Activated CD8-positive, alpha-beta memory T cell treated with anti-CD3 and anti-CD28 coated beads for 48 hours (primary cell): ENCODE data around the gene NOP16.

Experiments
- DNase-seq, 3 experiments: peaks; one replicate each; pipeline ENCODE4 v3.0.0-alpha.2; 2020; ENCODE audit warnings: low read depth in 2 of 3, low spot score in 2 of 3

NOP16 gene

DNA sequence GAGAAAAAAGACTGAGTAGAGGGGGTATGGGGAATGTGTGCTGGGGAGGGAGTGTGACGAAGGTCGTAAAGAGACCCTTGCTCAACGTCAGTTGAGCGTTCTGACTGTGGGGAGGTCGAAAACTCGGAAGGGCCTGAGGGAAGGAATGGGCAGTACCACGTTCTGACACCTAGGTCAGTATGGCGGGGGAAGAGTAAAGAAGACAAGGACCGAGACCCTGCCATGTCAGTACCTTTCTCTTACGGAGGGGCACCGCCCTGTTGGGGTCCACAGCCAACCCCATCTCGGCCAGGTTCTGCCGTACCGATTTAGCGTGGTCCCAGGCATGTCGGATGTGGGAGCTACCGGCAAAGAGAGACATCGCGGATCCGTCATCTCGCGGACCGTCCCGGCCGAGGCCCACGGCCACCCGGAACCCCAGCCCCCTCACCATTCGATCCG, 375 bp downstream of the NOP16 start:
- DNase-seq = no peak

DNA sequence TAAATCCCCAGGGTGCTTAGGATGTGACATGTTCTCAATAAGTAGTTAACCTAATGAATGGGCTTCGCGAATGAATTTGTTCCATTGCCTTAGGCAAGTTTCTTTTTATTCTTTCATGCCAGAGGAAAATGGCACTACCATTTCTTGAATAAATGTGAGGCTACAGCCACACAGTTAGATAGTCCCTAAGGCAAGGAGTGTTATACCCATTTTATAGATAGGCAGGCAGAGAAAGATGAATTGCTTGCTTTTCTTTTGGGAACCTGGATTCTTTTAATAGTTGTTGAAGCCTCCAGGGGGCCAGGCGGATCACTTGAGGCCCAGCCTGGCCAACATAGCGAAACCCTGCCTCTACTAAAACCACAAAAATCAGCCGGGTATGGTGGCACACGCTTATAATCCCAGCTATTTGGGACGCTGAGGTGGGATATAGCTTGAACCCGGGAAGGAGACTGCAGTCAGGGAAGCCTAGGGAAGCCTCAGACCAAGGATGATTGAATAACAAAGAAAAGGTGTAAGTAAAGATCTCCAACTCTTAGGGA, 943 bp downstream of the NOP16 start:
- no peak for DNase-seq

DNA sequence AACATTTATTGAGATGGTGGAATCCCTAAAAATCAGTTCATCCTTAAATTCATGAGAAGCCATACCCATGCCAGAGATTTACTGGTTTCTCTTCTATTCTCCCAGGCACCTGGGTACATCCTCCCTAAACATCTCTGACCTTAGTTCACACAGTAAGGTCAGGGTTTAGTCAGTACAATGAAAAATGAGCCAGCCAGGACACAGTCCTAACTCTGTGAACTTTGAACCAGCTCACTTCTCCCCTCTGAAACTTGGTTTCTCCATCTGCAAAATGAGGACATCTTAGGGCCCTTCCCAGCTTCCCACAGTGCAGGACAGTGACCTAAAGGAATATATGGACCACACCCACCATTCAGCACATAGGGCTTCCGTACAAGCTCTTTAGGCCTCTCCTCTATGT, 1.9 kb downstream of the NOP16 start:
- no peak for DNase-seq

DNA sequence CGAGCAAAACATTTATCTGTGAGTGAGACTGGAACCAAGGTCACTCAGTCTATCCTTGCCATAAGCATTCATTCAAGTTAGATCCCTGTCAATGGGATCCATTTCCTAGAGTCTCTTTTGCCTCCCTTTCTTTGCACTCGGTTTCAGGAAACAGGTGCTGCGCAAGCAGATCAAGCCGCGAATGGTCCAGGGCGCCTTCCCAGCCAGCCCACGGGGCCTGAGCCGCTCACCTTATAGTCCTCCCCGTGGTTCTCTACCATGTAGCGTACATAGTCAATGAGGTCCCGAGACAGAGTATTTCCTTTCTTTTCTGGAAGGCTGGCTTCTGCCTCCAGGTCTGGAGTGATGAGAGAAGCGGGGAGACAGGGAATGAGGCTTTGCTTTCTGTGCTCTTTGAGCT, 3.4 kb downstream of the NOP16 start:
- DNase-seq = no peak

DNA sequence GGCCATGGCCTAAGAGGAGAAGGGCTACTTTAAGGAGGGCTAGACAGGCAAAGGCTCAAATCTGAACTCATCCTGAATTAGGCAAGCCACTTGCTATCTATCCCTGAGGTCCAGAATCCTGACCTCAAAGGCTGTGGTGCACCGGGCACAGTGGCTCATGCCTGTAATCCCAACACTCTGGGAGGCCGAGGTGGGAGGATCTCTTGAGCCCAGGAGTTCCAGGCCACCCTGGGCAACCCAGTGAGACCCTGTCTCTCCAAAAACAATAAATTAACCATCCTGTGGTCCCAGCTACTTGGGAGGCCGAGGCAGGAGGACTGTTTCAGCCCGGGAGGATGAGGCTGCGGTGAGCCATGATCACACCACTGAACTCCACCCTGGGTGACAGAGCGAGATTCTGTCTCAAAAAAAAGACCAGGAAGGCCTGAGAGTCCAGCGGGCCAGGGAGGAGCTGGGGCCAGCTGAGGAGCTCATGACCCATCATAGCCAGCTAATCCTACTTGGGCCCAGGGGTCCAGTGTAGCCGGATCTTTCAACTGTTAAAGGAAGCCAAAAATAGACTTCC, 4.0 kb downstream of the NOP16 start:
- no peak for DNase-seq

DNA sequence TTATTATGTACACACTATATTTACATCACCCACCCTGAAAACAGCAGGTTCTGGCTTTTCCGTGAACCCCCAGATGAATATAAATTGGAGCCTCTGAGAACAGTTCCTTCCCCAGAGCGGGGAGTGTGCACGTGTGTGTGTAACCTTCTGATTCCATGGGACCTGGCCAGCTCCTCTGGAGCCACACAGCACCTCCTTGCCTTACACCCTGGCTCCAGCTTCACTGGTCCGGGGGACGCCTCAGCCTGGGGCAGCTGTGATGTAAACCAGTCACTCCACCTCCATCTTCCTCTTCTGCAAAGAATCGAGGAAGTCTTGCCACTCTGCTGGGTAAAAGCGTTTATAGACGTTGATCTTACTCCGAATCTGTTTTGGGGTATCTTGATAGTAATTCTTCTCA, 4.4 kb downstream of the NOP16 start:
- DNase-seq = no peak

DNA sequence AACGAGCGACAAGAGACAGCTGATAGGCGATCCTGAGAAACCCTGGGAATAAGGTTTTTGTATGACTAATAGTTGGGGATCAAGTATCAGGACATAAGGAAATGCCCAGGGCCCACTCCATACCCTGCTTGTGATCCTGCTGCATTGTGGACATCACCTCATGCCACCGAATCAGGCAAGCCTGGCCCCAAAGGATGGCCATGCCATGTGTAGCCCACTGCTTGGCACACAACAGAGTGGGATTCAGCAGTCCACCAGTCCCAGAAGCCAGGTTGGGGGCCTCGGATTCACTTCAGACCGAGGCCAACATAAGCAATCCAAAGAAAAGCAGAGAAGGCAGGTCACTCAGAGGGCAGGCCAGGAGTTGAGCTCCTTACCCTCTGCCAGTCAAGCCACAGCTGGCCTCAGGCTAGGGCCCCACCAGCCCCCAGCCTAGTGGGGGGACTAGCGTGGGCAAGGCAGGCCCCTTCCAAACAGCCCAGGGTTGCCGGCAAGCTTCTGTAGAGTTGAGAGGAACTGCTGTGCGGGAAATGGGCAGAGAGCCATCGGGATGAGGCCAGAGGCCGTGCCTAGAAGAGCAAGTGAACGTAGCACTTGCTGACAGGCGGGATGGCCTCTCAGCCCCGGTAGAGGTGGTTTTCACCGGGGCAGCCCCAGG, 5.0 kb downstream of the NOP16 start:
- no peak for DNase-seq

DNA sequence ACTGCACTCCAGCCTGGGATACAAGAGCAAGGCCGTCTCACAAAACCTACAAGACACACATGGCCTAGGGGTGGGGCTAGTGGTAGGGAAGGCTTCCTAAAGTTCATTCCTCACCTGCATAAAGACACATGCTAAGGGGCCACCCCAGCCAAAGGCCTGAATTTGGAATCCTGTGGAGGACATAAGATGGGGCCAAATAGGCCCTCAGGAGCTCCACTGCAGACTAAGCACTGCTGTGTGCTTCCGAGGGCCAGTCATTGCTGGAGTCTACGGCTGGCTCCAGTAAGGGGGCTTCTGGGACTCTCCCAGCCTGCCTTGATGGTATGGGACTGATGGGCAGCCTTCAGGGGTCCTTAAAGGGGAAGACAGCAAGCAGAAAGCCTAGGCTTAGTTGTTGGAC, 5.7 kb downstream of the NOP16 start:
- DNase-seq = no peak

DNA sequence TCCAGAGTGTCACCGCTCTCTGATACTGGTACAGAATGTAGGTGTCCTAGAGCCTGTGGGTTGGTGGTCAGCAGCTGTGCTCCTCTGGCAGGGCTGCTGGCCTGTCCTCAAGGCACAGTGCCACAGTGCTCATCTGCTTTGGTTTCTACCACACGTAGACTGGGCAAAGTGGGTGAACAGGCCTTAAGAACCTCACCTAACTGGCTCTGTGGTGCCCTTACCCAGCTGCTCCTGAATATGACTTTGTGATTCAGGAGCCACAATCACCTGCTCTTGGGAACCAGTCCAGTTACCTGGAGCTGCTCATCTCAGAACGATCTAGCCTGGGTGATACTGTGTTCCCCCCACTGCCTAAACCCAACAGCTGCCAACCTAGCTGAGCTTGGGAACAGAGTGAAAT, 6.4 kb downstream of the NOP16 start:
- DNase-seq = no peak

DNA sequence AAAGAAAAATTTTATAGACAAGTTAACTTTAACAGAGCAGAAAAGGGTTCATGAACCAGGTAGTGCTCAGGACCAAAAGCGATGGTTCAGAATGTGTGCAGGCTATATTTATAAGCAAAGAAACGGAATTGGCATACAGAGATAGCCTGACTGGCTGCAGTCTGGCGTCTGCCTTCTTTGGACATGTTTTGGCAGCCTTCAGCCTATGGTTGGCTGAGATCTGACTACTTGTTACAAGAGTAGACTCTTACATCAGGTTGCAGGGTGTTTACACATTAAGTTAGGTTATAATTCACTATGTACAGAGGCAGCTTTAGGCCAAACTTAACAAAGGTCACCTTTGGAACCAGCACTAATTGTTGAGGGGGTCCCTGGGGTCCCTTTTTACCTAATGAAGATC, 7.0 kb downstream of the NOP16 start:
- DNase-seq = no peak

DNA sequence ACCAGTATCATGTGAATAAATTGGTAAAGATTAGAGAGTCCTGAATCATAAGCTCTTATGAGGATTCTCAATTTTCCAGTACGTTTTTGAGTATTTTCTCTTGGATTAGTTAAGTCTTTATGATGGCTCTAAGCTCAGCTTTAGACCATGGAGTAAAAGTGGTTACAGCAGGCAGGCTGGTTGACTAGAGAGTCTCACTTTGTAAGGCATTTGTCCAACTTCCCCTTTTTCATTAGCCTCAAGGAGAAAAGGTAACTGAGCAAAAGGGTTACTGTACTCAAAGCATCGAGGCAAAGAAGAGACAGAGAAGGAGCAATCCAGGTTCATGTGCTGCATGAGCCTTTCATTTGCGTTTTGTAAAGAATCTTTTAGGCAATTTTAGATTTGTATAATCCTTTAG, 8.5 kb downstream of the NOP16 start:
- DNase-seq = no peak

DNA sequence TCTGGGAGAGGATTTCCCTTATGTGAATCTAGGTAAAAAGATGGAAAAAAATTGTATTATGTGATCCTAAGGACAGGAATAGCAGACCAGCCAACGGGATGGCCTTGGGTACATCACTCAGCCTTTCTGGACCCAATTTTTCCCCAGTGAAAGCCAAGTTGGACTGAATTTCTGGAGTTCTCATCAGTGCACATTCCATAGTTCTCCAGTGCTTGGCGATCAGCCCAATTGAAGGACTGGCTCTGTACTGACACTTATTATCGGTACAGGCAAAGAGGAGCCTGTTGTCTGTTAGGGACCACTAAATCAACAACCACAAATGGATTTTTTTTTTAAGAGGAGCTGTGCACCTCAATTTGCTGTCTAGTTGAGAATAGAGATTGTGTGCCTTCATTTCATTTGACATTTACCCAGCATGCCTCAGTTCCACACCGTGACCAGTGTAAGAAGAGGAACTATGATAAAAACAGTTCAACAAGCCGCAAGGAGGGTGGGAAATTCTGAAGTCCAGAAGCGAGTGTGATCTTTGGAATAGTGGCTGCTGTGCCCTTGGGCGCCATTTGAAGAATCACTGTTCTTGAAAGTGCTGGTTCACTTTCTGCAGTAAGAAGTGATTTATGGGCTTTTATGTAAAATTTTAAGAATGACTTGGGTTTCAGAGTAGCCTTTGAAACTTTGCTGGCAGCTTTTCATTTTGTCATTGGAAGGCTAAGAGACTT, 15.1 kb downstream of the NOP16 start:
- DNase-seq = no peak

DNA sequence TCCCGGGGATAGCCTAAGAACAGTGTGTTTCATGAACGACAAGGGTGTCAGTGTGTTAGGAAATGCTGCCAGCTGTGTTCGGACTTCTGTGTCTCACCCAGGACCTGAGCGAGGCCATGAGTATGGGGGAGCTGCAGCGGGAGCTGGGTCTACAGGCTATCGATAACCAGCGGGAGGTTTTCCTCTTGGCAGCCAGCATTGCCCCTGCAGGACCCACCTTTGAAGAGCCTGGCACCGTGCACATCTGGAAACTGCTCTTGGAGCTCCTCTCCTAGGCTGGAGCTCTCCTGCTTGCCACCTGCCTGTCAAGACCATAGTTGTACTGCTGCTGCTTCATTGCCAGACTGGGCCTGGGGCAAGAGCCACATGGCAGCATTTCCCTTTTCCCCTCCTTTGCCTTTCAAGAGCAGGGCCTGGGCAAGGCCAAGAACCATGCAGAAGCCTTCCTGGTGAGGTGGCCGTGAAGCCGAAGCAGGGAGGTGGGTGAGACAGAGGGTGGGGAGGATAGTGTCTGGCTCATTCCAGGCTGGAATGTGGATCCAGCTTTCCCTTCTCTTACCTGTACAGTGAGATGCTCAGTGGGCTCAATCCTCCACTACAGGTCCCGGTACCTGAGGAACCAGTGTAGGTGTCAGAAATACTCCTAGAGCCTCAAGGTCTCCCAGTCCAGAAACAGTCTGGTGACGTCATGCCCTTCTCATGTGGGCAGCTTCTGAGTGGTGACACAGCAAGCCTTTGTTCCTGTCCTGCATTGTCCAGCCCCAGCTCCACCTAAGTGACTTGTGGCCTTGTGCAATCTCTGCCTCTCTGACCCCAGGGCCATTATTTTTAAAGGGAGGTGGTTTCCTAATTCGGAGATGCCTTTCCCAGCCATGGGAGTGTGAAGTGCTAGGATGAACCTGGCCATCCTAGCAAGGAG, 16.5 kb downstream of the NOP16 start:
- DNase-seq = no peak

DNA sequence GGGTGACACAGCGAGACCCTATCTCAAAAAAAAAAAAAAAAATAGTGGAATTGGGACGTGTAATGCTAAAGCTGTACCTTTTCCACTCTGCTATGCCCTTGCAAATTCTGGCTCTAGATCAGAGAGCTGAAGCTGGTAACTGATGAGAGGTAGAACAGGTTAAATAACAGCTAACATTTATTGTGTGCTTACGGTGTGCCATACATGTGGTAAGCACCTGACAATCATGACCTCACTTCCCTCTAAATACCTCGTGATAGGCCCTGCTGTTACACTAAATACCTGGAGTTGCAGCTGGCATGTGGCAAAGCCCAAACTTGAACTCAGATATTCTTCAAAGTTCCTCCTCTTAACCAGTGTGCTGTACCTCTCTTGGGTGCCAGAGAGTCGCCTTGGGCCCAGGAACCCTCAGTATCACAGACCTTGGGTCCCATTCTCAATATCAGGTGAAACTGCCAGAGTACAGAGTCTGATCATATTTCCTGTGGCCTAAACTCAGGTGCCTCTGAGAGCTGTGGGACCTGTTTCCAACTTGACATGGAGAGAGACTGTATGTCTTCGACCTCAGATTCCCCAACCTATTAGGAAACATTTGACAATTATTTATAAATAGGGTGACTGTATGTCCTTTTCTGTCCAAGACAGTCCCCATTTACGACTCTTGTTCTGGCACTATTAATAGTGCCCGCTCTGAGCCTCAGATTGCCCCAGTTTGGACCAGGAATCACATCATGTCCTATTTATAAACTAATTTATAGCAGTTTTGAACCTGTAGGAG, 18.3 kb downstream of the NOP16 start:
- no peak for DNase-seq

DNA sequence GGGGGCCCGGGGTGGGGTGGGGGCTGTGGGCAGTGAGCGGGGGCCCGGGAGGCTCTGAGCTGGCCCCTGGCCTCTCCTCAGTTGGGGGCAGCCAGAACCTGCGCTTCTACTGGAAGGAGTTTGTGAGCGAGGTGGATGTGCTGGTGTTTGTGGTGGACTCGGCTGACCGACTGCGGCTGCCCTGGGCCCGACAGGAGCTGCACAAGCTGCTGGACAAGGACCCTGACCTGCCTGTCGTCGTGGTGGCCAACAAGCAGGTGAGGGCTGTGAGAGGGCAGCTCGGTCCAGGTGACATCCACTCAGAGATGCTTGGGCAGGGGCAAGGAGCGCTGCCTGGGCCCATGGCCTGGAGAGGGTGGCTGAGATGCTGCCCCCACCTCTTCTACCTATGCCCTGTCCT, 19.7 kb downstream of the NOP16 start:
- no peak for DNase-seq

DNA sequence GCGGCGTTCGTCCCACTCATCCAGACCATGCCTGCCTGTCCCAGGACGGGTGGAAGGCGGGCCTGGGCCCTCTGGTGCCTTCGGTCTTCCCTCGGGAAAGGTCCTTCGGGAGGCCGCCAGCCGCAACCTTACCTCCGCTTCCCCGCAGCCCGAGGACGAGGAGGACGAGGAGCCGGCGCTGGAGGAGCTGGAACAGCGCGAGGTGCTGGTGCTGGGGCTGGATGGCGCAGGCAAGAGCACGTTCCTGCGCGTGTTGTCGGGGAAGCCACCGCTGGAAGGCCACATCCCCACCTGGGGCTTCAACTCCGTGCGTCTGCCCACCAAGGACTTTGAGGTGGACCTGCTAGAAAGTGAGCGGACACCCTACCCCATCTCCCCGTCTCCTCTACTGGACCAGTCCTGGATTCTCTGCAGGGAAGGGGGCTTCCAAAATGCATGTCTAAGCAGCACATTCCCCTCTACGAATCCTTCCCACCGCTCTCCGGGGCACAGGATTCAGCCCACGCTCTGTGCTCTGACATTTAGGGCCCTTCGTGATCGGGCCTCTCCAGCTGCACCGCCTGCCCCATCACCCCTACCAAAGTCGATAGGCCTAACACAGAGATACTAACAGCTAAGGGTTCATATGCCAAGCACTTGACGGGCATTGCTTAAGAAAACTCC, 22.0 kb downstream of the NOP16 start:
- DNase-seq = no peak

DNA sequence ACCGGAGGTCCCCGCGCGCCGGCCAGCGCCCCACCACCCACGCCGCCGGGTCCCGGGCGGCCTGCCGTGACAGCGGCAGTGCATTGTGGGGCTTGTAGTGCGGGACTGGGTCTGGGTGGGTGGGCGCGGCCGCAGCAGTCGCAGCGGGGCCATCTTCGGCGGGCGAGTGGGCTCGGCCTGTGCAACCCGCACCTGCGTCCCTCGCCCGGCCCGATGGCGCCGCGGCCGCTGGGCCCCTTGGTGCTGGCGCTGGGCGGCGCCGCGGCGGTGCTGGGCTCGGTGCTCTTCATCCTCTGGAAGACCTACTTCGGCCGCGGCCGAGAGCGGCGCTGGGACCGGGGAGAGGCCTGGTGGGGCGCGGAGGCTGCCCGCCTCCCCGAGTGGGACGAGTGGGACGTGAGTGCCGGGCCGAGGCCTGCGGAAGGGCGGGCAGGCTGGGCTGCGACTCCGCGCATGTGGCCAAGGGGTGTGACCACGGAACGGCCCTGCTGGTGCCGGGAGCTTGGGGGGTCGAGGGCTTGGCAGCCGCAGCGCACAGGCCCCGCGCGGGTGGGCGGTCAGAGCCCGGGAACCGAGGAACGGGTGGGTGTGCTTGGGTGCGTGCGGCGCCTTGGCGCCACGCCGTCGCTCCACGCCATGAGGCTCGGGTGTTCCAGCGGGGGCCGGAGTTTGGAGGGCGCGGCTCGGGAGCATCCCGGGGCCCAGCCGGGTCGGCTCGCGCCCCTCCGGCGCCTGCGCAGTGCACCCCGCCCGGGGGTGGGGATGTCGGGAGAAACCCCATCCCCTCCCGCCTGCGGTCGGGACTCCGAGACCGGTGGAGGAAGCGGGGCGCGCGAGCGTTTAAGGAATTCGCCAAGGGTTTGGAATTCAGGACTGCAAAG, 22.8 kb downstream of the NOP16 start, which contains the start of gene ARL10:
ARL10 (plus strand) TSS at position 137 of the 881 bp plus-strand sequence; CDS start at position 214, 77 bp downstream.
- DNase-seq = peak in 1 of 3 experiments; percentile 44

DNA sequence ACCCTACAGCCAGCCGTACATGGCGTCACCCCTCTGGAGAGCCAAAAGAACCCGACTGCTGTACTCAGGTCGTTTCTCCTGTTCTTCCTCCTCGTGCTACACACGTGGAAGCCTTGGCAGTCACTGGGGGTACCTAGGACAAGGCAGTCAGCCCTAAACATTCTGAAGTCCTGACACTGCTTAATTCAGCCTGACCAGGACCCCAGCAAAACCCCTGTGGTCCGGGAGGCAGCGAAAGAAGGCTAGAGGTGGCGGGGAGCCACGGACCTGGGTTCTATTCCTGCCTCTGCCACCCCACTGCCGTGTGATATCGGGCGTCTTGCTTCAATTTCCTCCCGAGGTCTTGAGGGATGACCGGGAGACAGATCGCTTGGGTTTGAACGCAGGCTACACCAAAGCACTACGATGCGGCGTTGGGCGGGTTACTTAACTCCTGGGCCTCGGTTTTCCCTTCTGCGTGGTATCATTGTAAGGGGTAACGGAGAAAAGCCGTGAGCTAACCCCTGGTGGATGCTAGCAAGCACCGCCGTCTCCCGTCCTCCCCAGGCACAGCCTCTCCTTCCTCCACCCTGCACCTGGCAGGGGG, 23.5 kb downstream of the NOP16 start:
- DNase-seq = peak in 1 of 3 experiments; percentile 47

DNA sequence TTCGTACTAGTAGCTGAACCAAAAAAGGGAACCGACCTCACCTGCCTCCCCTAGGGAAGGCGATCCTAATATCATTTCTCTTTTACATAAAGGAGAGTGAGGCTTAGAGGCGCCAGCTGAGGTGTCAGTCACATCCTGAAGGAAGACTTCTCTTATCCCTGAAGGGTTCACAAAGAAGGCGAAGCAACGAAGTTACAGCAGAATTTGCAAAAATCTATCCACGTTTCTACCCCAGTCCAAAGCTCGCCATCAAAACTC, 26.2 kb downstream of the NOP16 start:
- DNase-seq = no peak
